Frontal cortex (tissue), 4 donors: Measurements from ENCODE around the gene RMC1. TPM values are rescaled to one million over a fixed set of nuclear protein-coding genes. Genes with fewer than 3 reads are reported as not detected.
A peak's percentile ranks its signal among the peaks of the same experiment; 100 is the strongest.
"Not testable (repeated sequence)": the region's sequence is repeated elsewhere in the genome, so short reads cannot be mapped to it uniquely, and the experiment has no call there.

Experiments used
- DNase-seq, 2 donors: peaks; one replicate each; pipeline ENCODE4 v3.0.0; 2012; ENCODE audit warnings: low spot score in 2 of 2
- FAIRE-seq: peaks from 2 replicates; lab custom pipeline; 2012; peaks lifted over from hg19 to GRCh38; lab: Jason Lieb, UNC
- total RNA-seq: library from RNA; depleted of rRNA; stranded (reverse); fragments of >200 nt; gene quantifications from one replicate; pipeline ENCODE4 v1.2.3, GENCODE V29; 2014
- donor health status: control.
- donor health status: control.
- donor health status: control.

Gene RMC1
- total RNA-seq, 1 donor from 2014 or later, result 44.8 TPM

- no peak for FAIRE-seq
- DNase-seq, result no peak
Observed at GRCh38 chr18:23495723-23496440, 7.4 kb upstream of the RMC1 start.

GRCh38 chr18:23498117-23498516 is 5.2 kb upstream of the RMC1 start:
- DNase-seq, result no peak
- FAIRE-seq, result no peak

- DNase-seq, result peak; percentile 36 to 49
- FAIRE-seq, result no peak
Observed at GRCh38 chr18:23498877-23499276, 4.4 kb upstream of the RMC1 start.

GRCh38 chr18:23499291-23499781 is 4.0 kb upstream of the RMC1 start:
- no peak for DNase-seq
- no peak for FAIRE-seq

GRCh38 chr18:23501626-23502025 is 1.7 kb upstream of the RMC1 start:
- DNase-seq (no peak), FAIRE-seq (no peak)

GRCh38 chr18:23502516-23503037 is 734 bp upstream of the RMC1 start:
- DNase-seq (peak in 1 of 2 donors; percentile 17), FAIRE-seq (no peak)

GRCh38 chr18:23503963-23504344 is 643 bp downstream of the RMC1 start:
- FAIRE-seq, result no peak
- no peak for DNase-seq

- FAIRE-seq, result no peak
- no peak for DNase-seq
Observed at GRCh38 chr18:23504720-23505119, 1.4 kb downstream of the RMC1 start.

GRCh38 chr18:23506393-23506792 is 3.1 kb downstream of the RMC1 start:
- FAIRE-seq, result no peak

GRCh38 chr18:23510923-23511322 is 7.6 kb downstream of the RMC1 start:
- FAIRE-seq, DNase-seq: not testable (repeated sequence)

More at GRCh38 chr18:23506393-23506792, 3.1 kb downstream of the RMC1 start:
- DNase-seq, result no peak

- not testable (repeated sequence) for FAIRE-seq, DNase-seq
Observed at GRCh38 chr18:23512216-23512615, 8.9 kb downstream of the RMC1 start.

GRCh38 chr18:23512641-23513040 is 9.3 kb downstream of the RMC1 start:
- DNase-seq, result no peak
- no peak for FAIRE-seq

- peak; percentile 31 to 66 for DNase-seq
- no peak for FAIRE-seq
Observed at GRCh38 chr18:23515911-23516546, 12.7 kb downstream of the RMC1 start.

- FAIRE-seq (no peak), DNase-seq (no peak)
Observed at GRCh38 chr18:23519734-23520133, 16.4 kb downstream of the RMC1 start.

GRCh38 chr18:23521271-23521670 is 18.0 kb downstream of the RMC1 start:
- DNase-seq (no peak), FAIRE-seq (no peak)

- FAIRE-seq, result no peak
- no peak for DNase-seq
Observed at GRCh38 chr18:23521907-23522306, 18.6 kb downstream of the RMC1 start.

GRCh38 chr18:23523429-23524212 is 20.3 kb downstream of the RMC1 start:
- DNase-seq (no peak), FAIRE-seq (no peak)

- no peak for DNase-seq
- FAIRE-seq, result no peak
Observed at GRCh38 chr18:23524213-23524707, 20.9 kb downstream of the RMC1 start.

GRCh38 chr18:23526501-23527063 is 23.3 kb downstream of the RMC1 start:
- FAIRE-seq, result no peak

More at GRCh38 chr18:23526501-23527063, 23.3 kb downstream of the RMC1 start:
- DNase-seq, result no peak
